ENCODE data around the gene METRNL.

GRCh38 chr17:83115202-83115651, 35.8 kb downstream of the METRNL start:
- no peak for TF ChIP-seq CTCF (conservative IDR thresholded peaks at IDR 0.05; ENCODE audit: low read depth, low read length)
- no peak for TF ChIP-seq EZH2 (IDR thresholded peaks at IDR 0.05; ENCODE audit: low read length, unreplicated experiment)
- no peak for TF ChIP-seq EZH2phosphoT487 (IDR thresholded peaks at IDR 0.05; ENCODE audit: borderline replicate concordance, low read length)

Measured in PC-3 (cell line).